K562 (cell line): Measurements from ENCODE around the gene ZNF865. TPM values are rescaled to one million over a fixed set of nuclear protein-coding genes. Genes with fewer than 3 reads are reported as not detected.

Source experiments
- ARID4B ChIP-seq: sonication (generic); formaldehyde crosslinking; IDR thresholded peaks from 2 replicates; pipeline ENCODE4 v1.8.0; 2022; ENCODE audit warnings: mild to moderate bottlenecking, missing genetic modification reagents
- GABPA ChIP-seq: fragments of 200-800 bp; sonication (Bioruptor generic); conservative IDR thresholded peaks from 2 replicates; pipeline ENCODE4 v1.6.1; 2016; ENCODE audit warnings: low read depth, missing genetic modification characterization, missing compliant biosample characterization
- SIN3A ChIP-seq, 2 experiments: fragments of 150-350 bp in 1 of 2; IDR thresholded peaks; 2 replicates each; pipeline ENCODE4 v1.6.1; 2011 to 2016; ENCODE audit warnings: borderline replicate concordance in 2 of 2, low read depth in 2 of 2, low read length in 2 of 2, mild to moderate bottlenecking in 2 of 2, moderate library complexity in 2 of 2; ENCODE audit not compliant: control insufficient read depth in 1 of 2
- TAF1 ChIP-seq: IDR thresholded peaks from 2 replicates; pipeline ENCODE4 v1.6.1; 2011; ENCODE audit warnings: mild to moderate bottlenecking, low read length, moderate library complexity; ENCODE audit not compliant: insufficient read depth, control insufficient read depth, severe bottlenecking; ENCODE audit errors: extremely low read depth
- ZBTB33 ChIP-seq: sonication (generic); formaldehyde crosslinking; IDR thresholded peaks from 2 replicates; pipeline ENCODE4 v1.8.1; 2023; ENCODE audit warnings: mild to moderate bottlenecking, missing genetic modification reagents
- polyA plus RNA-seq, 8 experiments: library from polyadenylated mRNA; depleted of rRNA in 4 of 8; stranded (reverse) in 5 of 8; unstranded in 3 of 8; fragments of >200 nt; fragmentation: Nextera tagmentation in 2 of 8; fragmentation: Illumina TruSeq in 1 of 8; extraction: Ambion mirVana in 2 of 8; extraction: Trizol in 1 of 8; gene quantifications; 2 replicates each; pipeline versions ENCODE4 v1.2.1 to v1.2.3, GENCODE V29; 2011 to 2014; ENCODE audit warnings: inconsistent platforms in 1 of 8, missing spikeins in 1 of 8
- total RNA-seq, 7 experiments: library from RNA; depleted of rRNA in 6 of 7; stranded (reverse); fragments of >200 nt in 6 of 7; fragmentation: Illumina TruSeq in 2 of 7; extraction: Trizol in 2 of 7; gene quantifications; 2 replicates each; pipeline versions ENCODE4 v1.2.1 to v1.2.3, GENCODE V29; 2011 to 2021; ENCODE audit warnings: low replicate concordance in 1 of 7

The ZNF865 gene
- total and polyA plus RNA-seq, 9 of the 15 experiments (the other 6 are each of a cell fraction or from before 2014, with no cell fraction given): 0.40 to 18.8 (median 1.6) TPM; not detected in 2

GRCh38 chr19:55605637-55606470 is at the start of gene ZNF865 (continued):
- TF ChIP-seq ZBTB33 (CRISPR knock-in tag) (peak; percentile 21; the same call in 1 of the 2 replicates), SIN3A (IDR thresholded peaks at IDR 0.05; ENCODE audit: borderline replicate concordance in 2 of 2, control insufficient read depth in 1 of 2, low read depth in 2 of 2, low read length in 2 of 2) (peak; percentile 14 to 47; a peak in 1 of 4 replicates), ARID4B (CRISPR knock-in tag) (peak; percentile 29; the same call in 1 of the 2 replicates), GABPA (tag) (peak; percentile 92), TAF1 (peak; percentile 14)
- TF ChIP-seq, all 486 proteins: peak for 83
